MCF 10A (cell line): ENCODE results near the gene GABRA5. TPM values are rescaled to one million over a fixed set of nuclear protein-coding genes. Genes with fewer than 3 reads are reported as not detected.

Experiments used
- BruUV-seq: library from RNA; stranded (reverse); fragments of 400-500 nt; replicated peaks from 2 replicates; lab custom pipeline; 2021; lab: Mats Ljungman, UMichigan
- CTCF ChIA-PET: fragments of 300-600 bp; sonication (Branson Sonifier 250); formaldehyde crosslinking; extraction: SDS; loops from one replicate; lab custom pipeline; 2021; ENCODE audit warnings: antibody characterized with exemption, inconsistent platforms; lab: Yijun Ruan, JAX
- POLR2A ChIA-PET: fragments of 300-600, 350-650 bp; sonication (Branson Sonifier 250); formaldehyde crosslinking; extraction: SDS; loops from one replicate; lab custom pipeline; 2020; ENCODE audit warnings: antibody characterized with exemption, inconsistent platforms; lab: Yijun Ruan, JAX
- DNase-seq: peaks from one replicate; pipeline ENCODE4 v3.0.0-alpha.2; 2018; ENCODE audit not compliant: unreplicated experiment
- H3K27ac Mint-ChIP-seq: one replicate; pipeline ENCODE4 v1.8.0; 2022; ENCODE audit warnings: mild to moderate bottlenecking, low read depth, mixed read lengths; ENCODE audit not compliant: unreplicated experiment
- H3K27me3 Mint-ChIP-seq: one replicate; pipeline ENCODE4 v1.8.0; 2022; ENCODE audit warnings: mixed read lengths; ENCODE audit not compliant: insufficient read depth, unreplicated experiment
- H3K36me3 Mint-ChIP-seq: one replicate; pipeline ENCODE4 v1.8.0; 2022; ENCODE audit warnings: mild to moderate bottlenecking, moderate library complexity, mixed read lengths; ENCODE audit not compliant: insufficient read depth, unreplicated experiment
- H3K4me1 Mint-ChIP-seq: one replicate; pipeline ENCODE4 v1.8.0; 2022; ENCODE audit warnings: mixed read lengths; ENCODE audit not compliant: insufficient read depth, unreplicated experiment
- H3K4me3 Mint-ChIP-seq: one replicate; pipeline ENCODE4 v1.8.0; 2022; ENCODE audit warnings: mild to moderate bottlenecking, moderate library complexity, mixed read lengths; ENCODE audit not compliant: unreplicated experiment
- H3K9me3 Mint-ChIP-seq: one replicate; pipeline ENCODE4 v1.8.0; 2022; ENCODE audit warnings: mixed read lengths; ENCODE audit not compliant: unreplicated experiment
- CTCF ChIP-seq: fragments of 200-600 bp; IDR thresholded peaks from one replicate; pipeline ENCODE4 v1.8.0; 2022; ENCODE audit warnings: antibody characterized with exemption, mild to moderate bottlenecking; ENCODE audit not compliant: unreplicated experiment
- intact Hi-C: fragments of 100-400 bp; cut with micrococcal nuclease; formaldehyde crosslinking; loops from 2 replicates; pipeline ENCODE4 v1.14.1; 2022
- total RNA-seq: library from RNA; stranded (reverse); gene quantifications from 2 replicates; pipeline ENCODE4 v1.2.3, GENCODE V29; 2022

Gene GABRA5
- total RNA-seq, 1 experiment from 2014 or later: not detected

- no peak overlapping the region for H3K4me3 Mint-ChIP-seq
- H3K36me3 Mint-ChIP-seq: no peaks in the 10 kb centered on the region
- H3K4me1 Mint-ChIP-seq: no peaks in the 10 kb centered on the region
- DNase-seq: no peak
- BruUV-seq: no TSS peak
- no peaks in the 10 kb centered on the region for H3K27me3 Mint-ChIP-seq
- intact Hi-C loops: no loop called here
- H3K27ac Mint-ChIP-seq: no peak overlapping the region
- CTCF ChIA-PET: interaction anchor here (1.5 to 1.8 kb wide), 2 partner anchors 1356 to 1357 kb away, joined by 4 to 14 read pairs; no protein-coding TSS in a partner anchor
- POLR2A ChIA-PET: no interaction called here
- TF ChIP-seq CTCF: no peak
- peaks cover 24% of the 10 kb centered on the region for H3K9me3 Mint-ChIP-seq
Observed at GRCh38 chr15:26864664-26865191, 2.1 kb upstream of the GABRA5 start.

- ChIA-PET CTCF (no interaction called here), POLR2A (no interaction called here)
- intact Hi-C loops: no loop called here
- no peak overlapping the region for H3K4me3 Mint-ChIP-seq
- no peak for TF ChIP-seq CTCF
- H3K27me3 Mint-ChIP-seq: no peaks in the 10 kb centered on the region
- H3K36me3 Mint-ChIP-seq: no peaks in the 10 kb centered on the region
- no peaks in the 10 kb centered on the region for H3K4me1 Mint-ChIP-seq
- DNase-seq: no peak
- peaks cover 13% of the 10 kb centered on the region for H3K9me3 Mint-ChIP-seq
- BruUV-seq: no TSS peak
- no peak overlapping the region for H3K27ac Mint-ChIP-seq
Observed at GRCh38 chr15:26867200-26868007, 542 bp downstream of the GABRA5 start.

GRCh38 chr15:26868029-26868685, 1.3 kb downstream of the GABRA5 start:
- peaks cover 18% of the 10 kb centered on the region for H3K9me3 Mint-ChIP-seq
- no TSS peak for BruUV-seq
- no peak for TF ChIP-seq CTCF
- H3K27me3 Mint-ChIP-seq: no peaks in the 10 kb centered on the region
- no peaks in the 10 kb centered on the region for H3K4me1 Mint-ChIP-seq
- no peak overlapping the region for H3K27ac Mint-ChIP-seq
- ChIA-PET POLR2A (no interaction called here), CTCF (no interaction called here)
- no peak for DNase-seq
- intact Hi-C loops: no loop called here
- no peaks in the 10 kb centered on the region for H3K36me3 Mint-ChIP-seq
- H3K4me3 Mint-ChIP-seq: no peak overlapping the region

GRCh38 chr15:26869628-26870027, 2.8 kb downstream of the GABRA5 start:
- Mint-ChIP-seq H3K4me1 (no peaks in the 10 kb centered on the region), H3K9me3 (peaks cover 10% of the 10 kb centered on the region), H3K27ac (no peak overlapping the region), H3K36me3 (no peaks in the 10 kb centered on the region), H3K4me3 (no peak overlapping the region), H3K27me3 (no peaks in the 10 kb centered on the region)
- ChIA-PET POLR2A (no interaction called here), CTCF (no interaction called here)
- no peak for TF ChIP-seq CTCF
- no peak for DNase-seq
- intact Hi-C loops: no loop called here
- no TSS peak for BruUV-seq
